ENCODE results near the gene ZNRF4.

ZNRF4 gene

DNA sequence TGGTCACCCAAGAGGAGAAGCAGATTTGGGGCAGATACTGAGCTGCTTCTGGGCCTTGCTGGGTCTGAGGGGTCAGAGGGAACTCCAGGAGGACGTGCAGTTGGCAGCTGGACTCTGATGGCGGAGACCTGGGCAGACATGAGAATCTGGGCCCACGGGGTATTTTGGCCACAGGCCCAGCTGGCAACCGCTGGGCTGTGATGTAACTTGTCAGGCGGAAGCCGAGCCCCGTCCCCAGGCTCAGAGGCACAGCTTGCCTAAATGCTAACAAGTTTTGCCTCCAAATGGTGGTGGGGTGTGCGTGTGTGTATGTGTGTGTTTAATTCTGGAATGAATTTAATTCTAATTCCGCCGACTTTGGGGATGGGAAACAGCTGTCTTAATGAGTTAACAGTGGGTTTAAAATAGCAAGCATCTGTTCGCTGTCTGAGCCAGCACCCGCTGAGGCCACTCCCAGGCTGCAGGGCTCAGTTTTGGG, 11.6 kb downstream of the ZNRF4 start:
- no peak overlapping the region for H3K4me3 ChIP-seq (ENCODE audit: low read length)
- H3K56ac ChIP-seq (ENCODE audit: low read length) = no peak overlapping the region
- no peak overlapping the region for H3K27ac ChIP-seq (ENCODE audit: low read depth, low read length)
- H3K9ac ChIP-seq (ENCODE audit: low read length) = no peak overlapping the region
- no peak overlapping the region for H2BK120ac ChIP-seq (ENCODE audit: low read depth, low read length)
- no peaks in the 10 kb centered on the region for H3K79me1 ChIP-seq (ENCODE audit: low read length)
- H3K4me2 ChIP-seq (ENCODE audit: low read length) = no peak overlapping the region
- no peak overlapping the region for H3K23ac ChIP-seq (ENCODE audit: low read length)
- no peaks in the 10 kb centered on the region for H3K4me1 ChIP-seq (ENCODE audit: control insufficient read depth, low read depth, low read length)
- H2BK15ac ChIP-seq (replicated peaks; ENCODE audit: low read depth) = no peak overlapping the region
- no peaks in the 10 kb centered on the region for H3K27me3 ChIP-seq (ENCODE audit: insufficient read depth, low read length, poor library complexity)
- no peak overlapping the region for H3K4ac ChIP-seq (ENCODE audit: low read depth, low read length)
- no peak overlapping the region for H3K18ac ChIP-seq (ENCODE audit: low read length)
- no peak overlapping the region for H2BK5ac ChIP-seq (ENCODE audit: low read length)
- H4K8ac ChIP-seq (ENCODE audit: low read depth, low read length) = no peak overlapping the region
- H4K5ac ChIP-seq (ENCODE audit: low read length) = no peak overlapping the region
- no peaks in the 10 kb centered on the region for H3K36me3 ChIP-seq (ENCODE audit: control insufficient read depth, insufficient read depth, low read length)
- WGBS (ENCODE audit: extremely low coverage, insufficient coverage, low lambda C conversion rate) = no CpG with 5 or more reads among the region's 12 CpGs
- H2AK5ac ChIP-seq (ENCODE audit: low read length) = no peak overlapping the region
- no peak for DNase-seq
- H3K79me2 ChIP-seq (ENCODE audit: control insufficient read depth, insufficient read depth, low read length) = no peaks in the 10 kb centered on the region

DNA sequence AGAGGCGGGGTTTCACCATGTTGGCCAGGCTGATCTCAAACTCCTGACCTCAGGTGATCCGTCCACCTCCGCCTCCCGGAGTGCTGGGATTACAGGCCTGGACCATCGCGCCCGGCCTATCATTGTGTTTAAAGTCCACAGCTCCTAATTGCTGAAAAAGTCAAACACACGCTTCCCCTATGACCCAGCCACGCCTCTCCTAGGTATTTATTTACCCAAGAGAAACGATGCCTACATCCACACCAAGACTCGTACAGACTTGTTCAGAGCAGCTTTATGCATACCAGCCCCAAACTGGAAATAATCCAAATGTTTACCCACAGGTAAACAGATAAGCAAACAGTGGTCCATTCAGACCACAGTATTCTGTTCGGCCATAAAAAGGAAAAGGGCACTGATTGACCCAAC, 15.1 kb downstream of the ZNRF4 start:
- H3K9ac ChIP-seq (ENCODE audit: low read length) = no peak overlapping the region
- H3K4me3 ChIP-seq (ENCODE audit: low read length) = no peak overlapping the region
- H3K79me2 ChIP-seq (ENCODE audit: control insufficient read depth, insufficient read depth, low read length) = no peaks in the 10 kb centered on the region
- no peak overlapping the region for H3K23ac ChIP-seq (ENCODE audit: low read length)
- no peak overlapping the region for H3K18ac ChIP-seq (ENCODE audit: low read length)
- no peaks in the 10 kb centered on the region for H3K4me1 ChIP-seq (ENCODE audit: control insufficient read depth, low read depth, low read length)
- H3K56ac ChIP-seq (ENCODE audit: low read length) = no peak overlapping the region
- WGBS (ENCODE audit: extremely low coverage, insufficient coverage, low lambda C conversion rate) = no CpG with 5 or more reads among the region's 12 CpGs
- H3K27ac ChIP-seq (ENCODE audit: low read depth, low read length) = no peak overlapping the region
- H2BK5ac ChIP-seq (ENCODE audit: low read length) = no peak overlapping the region
- H4K5ac ChIP-seq (ENCODE audit: low read length) = no peak overlapping the region
- H3K36me3 ChIP-seq (ENCODE audit: control insufficient read depth, insufficient read depth, low read length) = no peaks in the 10 kb centered on the region
- H2AK5ac ChIP-seq (ENCODE audit: low read length) = no peak overlapping the region
- H2BK15ac ChIP-seq (replicated peaks; ENCODE audit: low read depth) = no peak overlapping the region
- no peak overlapping the region for H2BK120ac ChIP-seq (ENCODE audit: low read depth, low read length)
- no peaks in the 10 kb centered on the region for H3K79me1 ChIP-seq (ENCODE audit: low read length)
- no peak overlapping the region for H3K4me2 ChIP-seq (ENCODE audit: low read length)
- H3K4ac ChIP-seq (ENCODE audit: low read depth, low read length) = no peak overlapping the region
- no peak for DNase-seq
- H3K27me3 ChIP-seq (ENCODE audit: insufficient read depth, low read length, poor library complexity) = no peaks in the 10 kb centered on the region
- no peak overlapping the region for H4K8ac ChIP-seq (ENCODE audit: low read depth, low read length)

DNA sequence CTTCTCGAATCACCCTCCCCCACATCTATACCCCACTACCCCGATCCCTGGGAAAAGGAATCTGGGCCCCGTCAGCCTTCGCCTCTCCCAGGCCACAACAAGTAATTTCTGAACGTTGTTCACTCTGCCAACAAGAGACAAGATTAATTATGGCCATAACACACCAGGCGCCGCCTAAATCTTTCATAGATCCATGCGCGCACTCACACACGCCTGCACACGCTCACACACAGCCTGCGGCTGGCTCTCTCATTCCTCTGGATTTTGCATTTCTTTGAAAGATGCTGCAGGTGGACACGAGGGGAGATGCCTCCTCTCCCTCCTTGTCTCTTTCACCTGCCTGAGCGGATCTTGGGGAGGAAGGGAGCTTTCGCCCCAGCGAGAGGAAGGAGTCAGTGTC, 17.1 kb downstream of the ZNRF4 start:
- no peak for DNase-seq
- no peaks in the 10 kb centered on the region for H3K36me3 ChIP-seq (ENCODE audit: control insufficient read depth, insufficient read depth, low read length)
- H3K79me1 ChIP-seq (ENCODE audit: low read length) = no peaks in the 10 kb centered on the region
- no peak overlapping the region for H3K56ac ChIP-seq (ENCODE audit: low read length)
- no peak overlapping the region for H3K23ac ChIP-seq (ENCODE audit: low read length)
- no peak overlapping the region for H2BK5ac ChIP-seq (ENCODE audit: low read length)
- no peaks in the 10 kb centered on the region for H3K27me3 ChIP-seq (ENCODE audit: insufficient read depth, low read length, poor library complexity)
- H2AK5ac ChIP-seq (ENCODE audit: low read length) = no peak overlapping the region
- no peaks in the 10 kb centered on the region for H3K4me1 ChIP-seq (ENCODE audit: control insufficient read depth, low read depth, low read length)
- H3K4me3 ChIP-seq (ENCODE audit: low read length) = no peak overlapping the region
- no peak overlapping the region for H3K18ac ChIP-seq (ENCODE audit: low read length)
- no peak overlapping the region for H2BK120ac ChIP-seq (ENCODE audit: low read depth, low read length)
- H3K4ac ChIP-seq (ENCODE audit: low read depth, low read length) = no peak overlapping the region
- no peak overlapping the region for H3K4me2 ChIP-seq (ENCODE audit: low read length)
- no peak overlapping the region for H3K9ac ChIP-seq (ENCODE audit: low read length)
- no peak overlapping the region for H4K5ac ChIP-seq (ENCODE audit: low read length)
- H4K8ac ChIP-seq (ENCODE audit: low read depth, low read length) = no peak overlapping the region
- no peak overlapping the region for H3K27ac ChIP-seq (ENCODE audit: low read depth, low read length)
- WGBS (ENCODE audit: extremely low coverage, insufficient coverage, low lambda C conversion rate) = no CpG with 5 or more reads among the region's 16 CpGs
- no peak overlapping the region for H2BK15ac ChIP-seq (replicated peaks; ENCODE audit: low read depth)
- no peaks in the 10 kb centered on the region for H3K79me2 ChIP-seq (ENCODE audit: control insufficient read depth, insufficient read depth, low read length)

DNA sequence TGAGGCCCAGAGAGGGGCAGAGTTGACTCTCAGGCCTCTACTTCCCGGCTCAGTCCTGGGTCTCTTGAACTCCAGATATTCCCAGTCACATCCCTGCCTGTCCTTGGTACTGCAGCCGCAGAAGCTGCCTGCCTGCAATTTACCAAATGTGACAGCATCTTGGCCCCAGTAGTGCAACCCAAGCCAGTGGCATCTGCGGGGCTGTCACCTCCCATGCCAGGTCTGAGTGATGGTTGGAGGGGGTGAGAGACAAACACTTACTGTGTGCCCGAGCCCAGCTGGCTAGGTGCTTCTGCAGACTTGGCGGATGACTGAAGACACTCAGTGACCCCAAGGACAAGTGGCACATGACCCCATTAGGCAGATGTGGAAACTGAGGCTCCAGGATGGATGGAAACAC, 18.4 kb downstream of the ZNRF4 start:
- Histone ChIP-seq H2AK5ac (ENCODE audit: low read length) (no peak overlapping the region), H3K18ac (ENCODE audit: low read length) (no peak overlapping the region), H3K27ac (ENCODE audit: low read depth, low read length) (no peak overlapping the region), H3K27me3 (ENCODE audit: insufficient read depth, low read length, poor library complexity) (peaks cover 2% of the 10 kb centered on the region), H3K79me1 (ENCODE audit: low read length) (no peaks in the 10 kb centered on the region), H3K9ac (ENCODE audit: low read length) (no peak overlapping the region), H2BK120ac (ENCODE audit: low read depth, low read length) (no peak overlapping the region), H3K4ac (ENCODE audit: low read depth, low read length) (no peak overlapping the region), H3K36me3 (ENCODE audit: control insufficient read depth, insufficient read depth, low read length) (no peaks in the 10 kb centered on the region), H3K79me2 (ENCODE audit: control insufficient read depth, insufficient read depth, low read length) (no peaks in the 10 kb centered on the region), H2BK15ac (replicated peaks; ENCODE audit: low read depth) (no peak overlapping the region), H3K4me1 (ENCODE audit: control insufficient read depth, low read depth, low read length) (no peaks in the 10 kb centered on the region), H2BK5ac (ENCODE audit: low read length) (no peak overlapping the region), H4K8ac (ENCODE audit: low read depth, low read length) (no peak overlapping the region), H3K4me2 (ENCODE audit: low read length) (no peak overlapping the region), H4K5ac (ENCODE audit: low read length) (no peak overlapping the region), H3K56ac (ENCODE audit: low read length) (no peak overlapping the region), H3K4me3 (ENCODE audit: low read length) (no peak overlapping the region), H3K23ac (ENCODE audit: low read length) (no peak overlapping the region)
- WGBS (ENCODE audit: extremely low coverage, insufficient coverage, low lambda C conversion rate) = no CpG with 5 or more reads among the region's 5 CpGs
- no peak for DNase-seq

DNA sequence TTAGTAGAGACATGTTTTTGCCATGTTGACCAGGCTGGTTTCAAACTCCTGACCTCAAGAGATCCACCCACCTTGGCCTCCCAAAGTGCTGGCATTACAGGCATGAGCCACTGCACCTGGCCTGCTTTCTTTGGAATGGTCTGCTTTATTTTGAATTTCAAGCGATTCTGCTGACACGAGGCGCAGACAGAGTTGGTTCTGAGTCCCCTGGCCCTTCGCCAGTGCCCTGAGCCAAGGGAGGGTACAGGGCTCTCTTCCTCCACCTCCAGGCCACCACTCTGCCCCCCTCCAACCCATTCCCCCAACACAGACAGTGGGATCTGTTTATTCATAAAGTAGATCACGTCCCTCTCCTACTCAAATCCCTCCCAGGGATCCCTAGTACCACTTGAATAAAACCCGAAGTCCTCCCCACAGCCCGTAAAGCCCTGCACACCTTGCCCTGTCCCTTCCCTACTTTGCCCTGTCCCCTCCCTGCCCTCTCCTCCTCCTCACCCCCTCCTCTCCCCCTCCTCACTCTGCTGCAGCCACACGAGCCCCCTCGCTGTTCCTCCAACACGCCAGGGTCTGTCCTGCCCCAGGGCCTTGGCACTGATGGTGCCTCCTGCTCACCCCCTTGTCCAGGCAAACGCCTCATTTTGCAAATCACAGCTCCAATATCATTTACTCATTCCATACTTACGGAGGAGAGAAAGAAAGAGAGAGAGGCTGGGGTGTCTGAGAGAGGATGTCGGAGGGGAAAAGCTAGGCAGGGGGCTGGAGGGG, 22.4 kb downstream of the ZNRF4 start:
- H3K79me1 ChIP-seq (ENCODE audit: low read length) = no peaks in the 10 kb centered on the region
- H3K56ac ChIP-seq (ENCODE audit: low read length) = no peak overlapping the region
- no peak overlapping the region for H2BK120ac ChIP-seq (ENCODE audit: low read depth, low read length)
- no peaks in the 10 kb centered on the region for H3K79me2 ChIP-seq (ENCODE audit: control insufficient read depth, insufficient read depth, low read length)
- H2BK15ac ChIP-seq (replicated peaks; ENCODE audit: low read depth) = no peak overlapping the region
- no peak for DNase-seq
- no peaks in the 10 kb centered on the region for H3K4me1 ChIP-seq (ENCODE audit: control insufficient read depth, low read depth, low read length)
- H3K27me3 ChIP-seq (ENCODE audit: insufficient read depth, low read length, poor library complexity) = peaks cover 2% of the 10 kb centered on the region
- no peak overlapping the region for H4K5ac ChIP-seq (ENCODE audit: low read length)
- H3K9ac ChIP-seq (ENCODE audit: low read length) = no peak overlapping the region
- no peak overlapping the region for H2AK5ac ChIP-seq (ENCODE audit: low read length)
- no peak overlapping the region for H3K4me3 ChIP-seq (ENCODE audit: low read length)
- H3K36me3 ChIP-seq (ENCODE audit: control insufficient read depth, insufficient read depth, low read length) = no peaks in the 10 kb centered on the region
- no peak overlapping the region for H3K18ac ChIP-seq (ENCODE audit: low read length)
- no peak overlapping the region for H3K4me2 ChIP-seq (ENCODE audit: low read length)
- no peak overlapping the region for H4K8ac ChIP-seq (ENCODE audit: low read depth, low read length)
- WGBS (ENCODE audit: extremely low coverage, insufficient coverage, low lambda C conversion rate) = no CpG with 5 or more reads among the region's 13 CpGs
- H3K27ac ChIP-seq (ENCODE audit: low read depth, low read length) = no peak overlapping the region
- no peak overlapping the region for H3K23ac ChIP-seq (ENCODE audit: low read length)
- H3K4ac ChIP-seq (ENCODE audit: low read depth, low read length) = no peak overlapping the region
- H2BK5ac ChIP-seq (ENCODE audit: low read length) = no peak overlapping the region
